Left lung (tissue), 10 donors: ENCODE data around the gene PNPLA8. TPM values are rescaled to one million over a fixed set of nuclear protein-coding genes. Genes with fewer than 3 reads are reported as not detected.
A peak's percentile ranks its signal among the peaks of the same experiment; 100 is the strongest.
"Not testable (repeated sequence)": the region's sequence is repeated elsewhere in the genome, so short reads cannot be mapped to it uniquely, and the experiment has no call there.

Experiments
- ATAC-seq: fragments of 200-7000 bp; cut with Tn5 transposase; one replicate; pipeline ENCODE4 v1.9.1; 2020; ENCODE audit warnings: moderate library complexity
- DNase-seq, 4 donors: peaks; one replicate each; pipeline ENCODE4 v3.0.0-alpha.2; 2013 to 2020
- H3K27ac ChIP-seq, 2 donors: fragments of 200-600 bp; sonication (generic) in 1 of 2; one replicate each; pipeline versions ENCODE4 v1.5.0 to v1.8.0; 2020 to 2021
- H3K27me3 ChIP-seq, 2 donors: fragments of 200-600 bp; sonication (generic) in 1 of 2; one replicate each; pipeline versions ENCODE4 v1.5.0 to v1.8.0; 2020 to 2021
- H3K36me3 ChIP-seq, 2 donors: fragments of 200-600 bp; sonication (generic) in 1 of 2; one replicate each; pipeline versions ENCODE4 v1.5.0 to v1.8.0; 2020 to 2021
- H3K4me1 ChIP-seq, 2 donors: fragments of 200-600 bp; one replicate each; pipeline ENCODE4 v1.8.0; 2021
- H3K4me3 ChIP-seq, 2 donors: fragments of 200-600 bp; sonication (generic) in 1 of 2; one replicate each; pipeline versions ENCODE4 v1.5.0 to v1.8.0; 2020 to 2021; ENCODE audit warnings: mild to moderate bottlenecking in 1 of 2
- H3K9me3 ChIP-seq, 2 donors: fragments of 200-600 bp; sonication (generic) in 1 of 2; one replicate each; pipeline versions ENCODE4 v1.5.0 to v1.8.0; 2020 to 2021
- intact Hi-C, 2 donors: fragments of 100-400 bp; cut with DNase I; formaldehyde crosslinking; loops; one replicate each; pipeline versions ENCODE4 v1.11.2 to v1.14.2; 2022
- polyA plus RNA-seq, 6 donors: library from polyadenylated mRNA; unstranded; fragments of 120-200 nt; gene quantifications; one replicate each; pipeline ENCODE4 v1.2.1, GENCODE V29; 2013; ENCODE audit not compliant: insufficient read length in 6 of 6
- total RNA-seq, 2 donors: library from RNA; stranded (reverse); fragmentation: NEBNext Ultra II Directional; extraction: Animal tissue kit (Norgen Biotek cat#: 25700); gene quantifications; one replicate each; pipeline ENCODE4 v1.2.1, GENCODE V29; 2021
- TF ChIP-seq, protein P1 (sequence below), 2 donors: fragments of 200-600 bp; sonication (generic) in 1 of 2; IDR thresholded peaks; one replicate each; pipeline versions ENCODE4 v1.5.0 to v1.8.0; 2021; ENCODE audit warnings: antibody characterized with exemption in 2 of 2
- donor health status: DM: no; HTN: yes; CAD: no.
- donor health status: DM: no; HTN: no; CAD: no.

Gene PNPLA8
- total and polyA plus RNA-seq, 8 donors = 28.7 to 38.0 (median 32.8) TPM

GRCh38 chr7:108479751-108480150 is 46.2 kb downstream of the PNPLA8 start:
- ATAC-seq (no peak), DNase-seq (no peak)
- Histone ChIP-seq H3K36me3 (peaks cover 0 to 74% of the 10 kb centered on the region in 2 donors), H3K9me3 (no peaks in the 10 kb centered on the region), H3K4me1 (no peaks in the 10 kb centered on the region), H3K27ac (no peak overlapping the region), H3K27me3 (no peaks in the 10 kb centered on the region), H3K4me3 (no peak overlapping the region)
- TF ChIP-seq, protein P1, sequence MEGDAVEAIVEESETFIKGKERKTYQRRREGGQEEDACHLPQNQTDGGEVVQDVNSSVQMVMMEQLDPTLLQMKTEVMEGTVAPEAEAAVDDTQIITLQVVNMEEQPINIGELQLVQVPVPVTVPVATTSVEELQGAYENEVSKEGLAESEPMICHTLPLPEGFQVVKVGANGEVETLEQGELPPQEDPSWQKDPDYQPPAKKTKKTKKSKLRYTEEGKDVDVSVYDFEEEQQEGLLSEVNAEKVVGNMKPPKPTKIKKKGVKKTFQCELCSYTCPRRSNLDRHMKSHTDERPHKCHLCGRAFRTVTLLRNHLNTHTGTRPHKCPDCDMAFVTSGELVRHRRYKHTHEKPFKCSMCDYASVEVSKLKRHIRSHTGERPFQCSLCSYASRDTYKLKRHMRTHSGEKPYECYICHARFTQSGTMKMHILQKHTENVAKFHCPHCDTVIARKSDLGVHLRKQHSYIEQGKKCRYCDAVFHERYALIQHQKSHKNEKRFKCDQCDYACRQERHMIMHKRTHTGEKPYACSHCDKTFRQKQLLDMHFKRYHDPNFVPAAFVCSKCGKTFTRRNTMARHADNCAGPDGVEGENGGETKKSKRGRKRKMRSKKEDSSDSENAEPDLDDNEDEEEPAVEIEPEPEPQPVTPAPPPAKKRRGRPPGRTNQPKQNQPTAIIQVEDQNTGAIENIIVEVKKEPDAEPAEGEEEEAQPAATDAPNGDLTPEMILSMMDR (IDR thresholded peaks at IDR 0.05) = no peak
- intact Hi-C loops = no loop called here

DNA sequence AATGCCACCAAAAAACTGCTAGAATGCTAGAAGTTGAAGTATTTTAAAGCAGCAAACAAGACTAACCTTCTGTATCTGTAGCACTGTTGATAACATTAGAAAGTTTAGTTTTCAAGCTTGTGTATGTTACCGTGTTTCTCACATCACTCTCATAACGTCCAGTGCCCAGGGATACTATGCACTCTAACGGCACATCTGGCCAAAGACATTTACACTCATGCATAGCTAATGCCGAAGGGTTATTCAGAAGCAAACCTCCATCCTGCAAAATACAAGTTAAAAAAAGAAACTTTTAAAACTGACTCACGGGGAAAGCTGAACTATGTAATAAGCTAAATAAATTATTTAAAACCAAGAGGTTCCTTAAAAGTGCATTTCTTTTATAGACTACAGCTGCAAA is 46.8 kb downstream of the PNPLA8 start:
- intact Hi-C loops = no loop called here
- Histone ChIP-seq H3K4me3 (no peak overlapping the region), H3K27ac (no peak overlapping the region), H3K9me3 (no peaks in the 10 kb centered on the region), H3K4me1 (no peaks in the 10 kb centered on the region), H3K27me3 (no peaks in the 10 kb centered on the region), H3K36me3 (peaks cover 0 to 73% of the 10 kb centered on the region in 2 donors)
- TF ChIP-seq, protein P1 (IDR thresholded peaks at IDR 0.05) = no peak
- DNase-seq (no peak), ATAC-seq (no peak)

- H3K27me3 ChIP-seq = no peaks in the 10 kb centered on the region
- H3K36me3 ChIP-seq = peaks cover 0 to 18% of the 10 kb centered on the region in 2 donors
- TF ChIP-seq, protein P1 (IDR thresholded peaks at IDR 0.05) = no peak
- no peak overlapping the region for H3K4me3 ChIP-seq
- no peaks in the 10 kb centered on the region for H3K4me1 ChIP-seq
- no peaks in the 10 kb centered on the region for H3K9me3 ChIP-seq
- no peak for DNase-seq
- peak; percentile 53 for ATAC-seq
- H3K27ac ChIP-seq = no peak overlapping the region
- intact Hi-C loops = loop anchor here in 1 of 2 donors (10.0 kb wide), 1 partner anchor 283 kb away; no protein-coding TSS in a partner anchor
Observed at GRCh38 chr7:108468246-108468645, 57.7 kb downstream of the PNPLA8 start.

DNA sequence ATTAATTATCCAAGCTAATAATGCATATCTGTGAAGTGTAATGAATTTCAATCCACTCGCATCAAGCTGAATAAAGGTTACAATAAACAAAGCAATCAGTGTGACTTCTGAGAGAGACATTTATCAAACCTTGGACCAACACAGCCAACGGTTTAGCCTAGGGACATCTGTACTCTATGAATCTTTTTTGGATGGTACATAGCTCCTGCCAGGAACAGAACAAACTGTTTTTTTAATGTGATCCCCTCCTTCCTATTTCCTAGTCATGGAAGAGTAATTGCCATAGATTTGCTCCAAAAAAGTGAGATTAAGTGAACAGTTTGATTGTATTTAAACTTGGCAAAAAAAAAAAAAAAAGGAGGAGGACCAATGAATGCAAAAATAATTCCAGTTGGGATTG is 58.5 kb downstream of the PNPLA8 start:
- Histone ChIP-seq H3K9me3 (no peaks in the 10 kb centered on the region), H3K4me3 (no peak overlapping the region), H3K4me1 (no peaks in the 10 kb centered on the region), H3K27ac (no peak overlapping the region), H3K36me3 (peaks cover 0 to 16% of the 10 kb centered on the region in 2 donors), H3K27me3 (no peaks in the 10 kb centered on the region)
- ATAC-seq = no peak
- intact Hi-C loops = loop anchor here in 1 of 2 donors (10.0 kb wide), 1 partner anchor 283 kb away; no protein-coding TSS in a partner anchor
- no peak for DNase-seq
- TF ChIP-seq, protein P1 (IDR thresholded peaks at IDR 0.05) = no peak

- H3K4me3 ChIP-seq, H3K4me1 ChIP-seq, H3K27me3 ChIP-seq, H3K36me3 ChIP-seq, ATAC-seq, H3K27ac ChIP-seq, H3K9me3 ChIP-seq, DNase-seq: not testable (repeated sequence)
- intact Hi-C loops = loop anchor here in 1 of 2 donors (10.0 kb wide), 1 partner anchor 282 kb away; no protein-coding TSS in a partner anchor
Observed at GRCh38 chr7:108466322-108466721, 59.6 kb downstream of the PNPLA8 start.

DNA sequence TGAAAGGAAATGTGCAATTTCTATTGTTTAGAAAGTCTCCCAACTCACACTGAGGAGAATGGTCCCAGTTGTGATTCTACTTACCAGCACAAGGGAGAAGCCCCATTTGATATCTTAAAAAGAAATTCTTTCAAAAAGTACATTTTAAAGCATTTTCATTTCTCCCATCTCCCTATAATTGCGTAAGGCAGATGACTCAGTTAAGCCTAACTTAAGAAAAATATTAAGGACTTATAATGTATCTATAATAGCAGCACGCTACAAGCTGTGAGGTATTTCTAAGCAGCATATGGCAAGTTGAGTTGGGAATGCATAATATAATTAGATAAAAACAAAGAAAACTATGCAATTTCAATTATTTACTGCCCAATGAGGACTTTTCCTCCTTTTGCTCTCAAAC is 61.2 kb downstream of the PNPLA8 start:
- Histone ChIP-seq H3K36me3 (no peaks in the 10 kb centered on the region), H3K9me3 (no peaks in the 10 kb centered on the region), H3K4me3 (no peak overlapping the region), H3K27ac (no peak overlapping the region), H3K4me1 (no peaks in the 10 kb centered on the region), H3K27me3 (peaks cover 0 to 17% of the 10 kb centered on the region in 2 donors)
- intact Hi-C loops = loop anchor here in 1 of 2 donors (10.0 kb wide), 1 partner anchor 280 kb away; no protein-coding TSS in a partner anchor
- DNase-seq = no peak
- no peak for ATAC-seq
- TF ChIP-seq, protein P1 (IDR thresholded peaks at IDR 0.05) = no peak
